ENCODE measurements around the gene FTCD.

The FTCD gene

GRCh38 chr21:46136739-46137349, 18.5 kb downstream of the FTCD start:
- DNase-seq: no peak

- DNase-seq: no peak
Observed at GRCh38 chr21:46135782-46136395, 19.5 kb downstream of the FTCD start.

GRCh38 chr21:46131838-46132651, 23.3 kb downstream of the FTCD start:
- DNase-seq: no peak

- DNase-seq: no peak
Observed at GRCh38 chr21:46131588-46131837, 23.9 kb downstream of the FTCD start.

- no peak for DNase-seq
Observed at GRCh38 chr21:46130831-46131587, 24.4 kb downstream of the FTCD start.

- DNase-seq: no peak
Observed at GRCh38 chr21:46129846-46130651, 25.3 kb downstream of the FTCD start.

GRCh38 chr21:46128933-46129571, 26.3 kb downstream of the FTCD start:
- no peak for DNase-seq

GRCh38 chr21:46128106-46128932, 27.1 kb downstream of the FTCD start:
- DNase-seq: no peak

- DNase-seq: no peak
Observed at GRCh38 chr21:46127239-46128105, 27.9 kb downstream of the FTCD start.

- no peak for DNase-seq
Observed at GRCh38 chr21:46126309-46127238, 28.8 kb downstream of the FTCD start.

GRCh38 chr21:46125846-46126301, 29.5 kb downstream of the FTCD start:
- no peak for DNase-seq

GRCh38 chr21:46124926-46125845, 30.2 kb downstream of the FTCD start:
- DNase-seq: no peak

GRCh38 chr21:46124083-46124925, 31.1 kb downstream of the FTCD start:
- no peak for DNase-seq

- DNase-seq: no peak
Observed at GRCh38 chr21:46122758-46123683, 32.4 kb downstream of the FTCD start.

- no peak for DNase-seq
Observed at GRCh38 chr21:46122237-46122671, 33.1 kb downstream of the FTCD start.
